Upper lobe of right lung (tissue), 1 donor: Measurements from ENCODE around the gene ZNF774. TPM values are rescaled to one million over a fixed set of nuclear protein-coding genes. Genes with fewer than 3 reads are reported as not detected.

Source experiments
- ATAC-seq: fragments of 200-7000 bp; cut with Tn5 transposase; one replicate; pipeline ENCODE4 v1.9.1; 2020; ENCODE audit warnings: mild to moderate bottlenecking, moderate library complexity
- DNase-seq: peaks from one replicate; pipeline ENCODE4 v3.0.0-alpha.2; 2020
- H3K27ac ChIP-seq: fragments of 200-600 bp; one replicate; pipeline ENCODE4 v1.8.0; 2022
- H3K27me3 ChIP-seq: fragments of 200-600 bp; one replicate; pipeline ENCODE4 v1.8.0; 2022; ENCODE audit warnings: mild to moderate bottlenecking
- H3K36me3 ChIP-seq: fragments of 200-600 bp; one replicate; pipeline ENCODE4 v1.8.0; 2022
- H3K4me1 ChIP-seq: fragments of 200-600 bp; one replicate; pipeline ENCODE4 v1.8.0; 2022
- H3K4me3 ChIP-seq: fragments of 200-600 bp; one replicate; pipeline ENCODE4 v1.8.0; 2022; ENCODE audit warnings: mild to moderate bottlenecking
- H3K9me3 ChIP-seq: fragments of 200-600 bp; one replicate; pipeline ENCODE4 v1.8.0; 2022
- intact Hi-C: fragments of 100-400 bp; cut with DNase I; formaldehyde crosslinking; loops from one replicate; pipeline ENCODE4 v1.11.0; 2022
- total RNA-seq: library from RNA; stranded (reverse); fragmentation: NEBNext Ultra II Directional; extraction: Animal tissue kit (Norgen Biotek cat#: 25700); gene quantifications from one replicate; pipeline ENCODE4 v1.2.1, GENCODE V29; 2021
- TF ChIP-seq, protein P1 (sequence below): fragments of 200-600 bp; IDR thresholded peaks from one replicate; pipeline ENCODE4 v1.8.0; 2022; ENCODE audit warnings: antibody characterized with exemption
- donor health status: DM: no; HTN: yes; CAD: no; lungs with severe emphysema.

The ZNF774 gene
- total RNA-seq, 1 donor from 2014 or later, result 3.6 TPM

DNA sequence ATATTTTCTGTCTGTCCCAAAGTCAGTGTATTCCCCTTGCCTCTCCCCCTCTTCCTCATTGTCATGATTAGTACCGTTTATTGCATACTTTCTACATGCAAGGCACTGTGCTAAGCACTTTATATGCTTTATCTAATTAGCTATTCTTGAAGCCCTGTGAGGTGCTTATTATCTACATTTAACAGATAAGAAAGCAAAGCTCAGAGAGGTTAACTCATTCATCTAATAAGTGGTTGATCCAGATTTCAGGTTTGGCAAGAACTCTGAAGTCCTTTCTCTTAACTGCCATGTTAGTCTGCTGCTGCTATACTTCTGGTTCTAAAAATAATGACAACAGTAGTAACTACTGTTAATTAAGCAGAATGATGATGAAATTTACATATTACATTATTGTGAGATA is 49.4 kb downstream of the ZNF774 start:
- ATAC-seq, result peak; percentile 18
- Histone ChIP-seq H3K27ac (peak overlapping the region; percentile 93), H3K36me3 (no peaks in the 10 kb centered on the region), H3K4me3 (peak overlapping the region; percentile 9), H3K27me3 (no peaks in the 10 kb centered on the region), H3K9me3 (no peaks in the 10 kb centered on the region), H3K4me1 (peaks cover 76% of the 10 kb centered on the region)
- intact Hi-C loops, result no loop called here
- TF ChIP-seq, protein P1, sequence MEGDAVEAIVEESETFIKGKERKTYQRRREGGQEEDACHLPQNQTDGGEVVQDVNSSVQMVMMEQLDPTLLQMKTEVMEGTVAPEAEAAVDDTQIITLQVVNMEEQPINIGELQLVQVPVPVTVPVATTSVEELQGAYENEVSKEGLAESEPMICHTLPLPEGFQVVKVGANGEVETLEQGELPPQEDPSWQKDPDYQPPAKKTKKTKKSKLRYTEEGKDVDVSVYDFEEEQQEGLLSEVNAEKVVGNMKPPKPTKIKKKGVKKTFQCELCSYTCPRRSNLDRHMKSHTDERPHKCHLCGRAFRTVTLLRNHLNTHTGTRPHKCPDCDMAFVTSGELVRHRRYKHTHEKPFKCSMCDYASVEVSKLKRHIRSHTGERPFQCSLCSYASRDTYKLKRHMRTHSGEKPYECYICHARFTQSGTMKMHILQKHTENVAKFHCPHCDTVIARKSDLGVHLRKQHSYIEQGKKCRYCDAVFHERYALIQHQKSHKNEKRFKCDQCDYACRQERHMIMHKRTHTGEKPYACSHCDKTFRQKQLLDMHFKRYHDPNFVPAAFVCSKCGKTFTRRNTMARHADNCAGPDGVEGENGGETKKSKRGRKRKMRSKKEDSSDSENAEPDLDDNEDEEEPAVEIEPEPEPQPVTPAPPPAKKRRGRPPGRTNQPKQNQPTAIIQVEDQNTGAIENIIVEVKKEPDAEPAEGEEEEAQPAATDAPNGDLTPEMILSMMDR, result no peak
- DNase-seq, result no peak

DNA sequence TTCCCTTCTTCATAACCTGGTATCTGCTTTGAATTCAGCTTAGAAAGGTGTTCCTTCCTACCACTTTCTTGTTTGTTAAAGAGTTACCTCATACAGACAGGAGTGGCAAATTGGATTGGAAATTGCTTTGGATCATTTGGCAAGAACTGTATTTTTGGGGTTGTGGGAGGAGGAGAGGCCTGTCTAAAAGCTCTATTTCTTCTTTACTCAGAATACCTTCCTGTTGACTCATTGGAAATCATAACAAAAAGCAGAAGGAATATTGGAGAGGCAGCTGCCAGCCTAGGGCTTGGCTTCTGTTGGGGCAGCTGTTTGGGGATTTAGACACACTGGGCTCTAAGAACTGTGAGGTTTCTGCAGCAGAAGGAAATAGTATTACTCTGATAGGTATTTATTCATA is 50.1 kb downstream of the ZNF774 start:
- intact Hi-C loops, result no loop called here
- peak overlapping the region; percentile 93 for H3K27ac ChIP-seq
- H3K4me1 ChIP-seq, result peaks cover 78% of the 10 kb centered on the region
- TF ChIP-seq, protein P1, result no peak
- DNase-seq (no peak), ATAC-seq (peak; percentile 77)
- H3K4me3 ChIP-seq, result no peak overlapping the region
- H3K9me3 ChIP-seq, result no peaks in the 10 kb centered on the region
- H3K36me3 ChIP-seq, result no peaks in the 10 kb centered on the region
- no peaks in the 10 kb centered on the region for H3K27me3 ChIP-seq

DNA sequence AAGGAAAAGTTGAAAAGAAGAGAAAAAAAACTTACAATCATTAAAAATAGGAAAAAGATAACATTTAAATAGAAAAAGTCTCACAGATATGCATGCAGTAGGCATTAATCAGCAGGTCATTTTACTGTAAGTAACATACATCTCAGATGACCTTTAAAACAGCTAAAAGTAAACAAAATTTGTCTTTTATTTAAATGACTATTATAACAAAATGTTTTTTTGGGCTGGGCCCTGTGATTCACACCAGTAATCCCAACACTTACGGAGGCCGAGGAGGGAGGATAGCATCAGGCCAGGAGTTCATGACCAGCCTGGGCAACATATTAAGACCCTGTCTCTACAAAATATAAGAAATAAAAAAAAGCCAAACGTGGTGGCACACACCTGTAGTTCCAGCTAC is 50.7 kb downstream of the ZNF774 start:
- Histone ChIP-seq H3K4me3 (no peak overlapping the region), H3K4me1 (peaks cover 83% of the 10 kb centered on the region), H3K36me3 (no peaks in the 10 kb centered on the region), H3K27ac (peak overlapping the region; percentile 93), H3K27me3 (no peaks in the 10 kb centered on the region), H3K9me3 (no peaks in the 10 kb centered on the region)
- intact Hi-C loops, result no loop called here
- no peak for DNase-seq
- TF ChIP-seq, protein P1, result no peak
- ATAC-seq, result no peak

DNA sequence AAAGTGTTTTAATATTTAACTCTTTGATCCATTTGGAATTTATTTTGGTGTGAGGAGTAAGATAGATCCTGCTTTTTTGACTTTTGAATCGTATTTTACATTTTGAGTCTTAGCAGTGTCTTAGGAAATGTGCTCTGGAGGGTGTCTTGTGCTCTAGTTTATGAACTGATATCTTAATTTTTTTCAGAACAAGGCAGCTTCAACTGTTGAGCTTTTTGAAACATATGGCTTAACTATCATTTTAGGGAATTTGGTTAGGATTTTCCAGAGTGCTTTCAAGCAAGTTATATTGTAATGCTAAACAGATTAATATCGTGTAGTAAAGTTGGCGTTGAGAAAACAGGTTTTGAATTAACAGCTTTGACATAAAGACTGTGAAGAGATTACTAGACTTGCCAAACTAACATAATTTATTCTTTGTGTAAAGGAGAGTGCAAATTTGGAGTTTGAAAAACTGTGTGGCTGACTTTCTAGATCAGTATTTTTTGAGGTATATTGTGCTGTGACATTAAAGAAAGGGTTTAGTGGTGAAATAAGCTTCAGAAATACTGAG is 53.0 kb downstream of the ZNF774 start:
- intact Hi-C loops, result no loop called here
- DNase-seq (no peak), ATAC-seq (no peak)
- Histone ChIP-seq H3K4me3 (no peak overlapping the region), H3K36me3 (no peaks in the 10 kb centered on the region), H3K4me1 (peaks cover 83% of the 10 kb centered on the region), H3K27me3 (no peaks in the 10 kb centered on the region), H3K27ac (peak overlapping the region; percentile 51), H3K9me3 (no peaks in the 10 kb centered on the region)
- TF ChIP-seq, protein P1, result no peak

DNA sequence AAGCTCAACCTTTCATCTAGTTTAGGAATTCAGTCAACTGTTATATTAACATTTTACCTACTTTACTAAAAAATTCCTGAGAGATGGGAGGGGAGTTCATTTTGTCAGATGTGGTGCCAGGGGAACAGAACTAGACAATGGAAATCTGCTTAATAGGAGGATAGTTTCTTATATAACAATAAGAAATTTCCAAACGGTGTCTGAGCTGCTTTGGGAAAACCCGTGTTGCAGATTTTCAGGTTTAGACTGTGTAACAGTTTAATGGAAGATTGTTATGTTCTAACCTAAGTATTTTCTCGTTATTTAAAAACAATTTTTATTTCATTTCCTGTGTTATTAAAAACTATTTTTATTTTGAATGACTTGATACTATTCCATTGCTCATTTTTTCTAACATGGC is 55.3 kb downstream of the ZNF774 start:
- Histone ChIP-seq H3K9me3 (no peaks in the 10 kb centered on the region), H3K27ac (peak overlapping the region; percentile 51), H3K36me3 (no peaks in the 10 kb centered on the region), H3K27me3 (no peaks in the 10 kb centered on the region), H3K4me1 (peaks cover 77% of the 10 kb centered on the region), H3K4me3 (no peak overlapping the region)
- intact Hi-C loops, result no loop called here
- ATAC-seq (no peak), DNase-seq (no peak)
- TF ChIP-seq, protein P1, result no peak

DNA sequence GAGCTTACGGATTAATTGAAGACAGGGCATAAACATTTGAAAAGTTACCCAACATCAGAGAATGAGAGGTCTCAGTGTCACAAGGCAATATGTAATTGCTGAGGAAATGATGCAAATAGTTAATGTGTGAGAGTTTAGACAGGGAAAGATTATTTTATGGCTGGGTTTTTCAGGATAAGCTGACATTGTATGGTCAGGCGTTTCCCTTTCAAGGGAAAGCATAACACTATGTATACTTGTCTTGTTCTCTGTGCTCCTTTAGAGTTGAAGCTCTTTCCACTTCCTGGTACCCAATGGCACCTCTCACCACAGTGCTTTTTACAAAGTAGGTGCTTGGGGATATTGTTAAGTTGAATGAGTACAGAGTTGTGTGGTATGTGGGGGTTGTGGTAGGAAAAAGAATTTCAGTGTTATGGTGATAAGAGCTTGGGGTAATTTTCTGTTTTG is 55.8 kb downstream of the ZNF774 start:
- intact Hi-C loops, result no loop called here
- Histone ChIP-seq H3K36me3 (no peaks in the 10 kb centered on the region), H3K4me1 (peaks cover 77% of the 10 kb centered on the region), H3K27me3 (no peaks in the 10 kb centered on the region), H3K27ac (peak overlapping the region; percentile 51), H3K4me3 (no peak overlapping the region), H3K9me3 (no peaks in the 10 kb centered on the region)
- no peak for DNase-seq
- peak; percentile 66 for ATAC-seq
- TF ChIP-seq, protein P1, result no peak
